ENCODE measurements around the gene CAMK2B. TPM values are rescaled to one million over a fixed set of nuclear protein-coding genes. Genes with fewer than 3 reads are reported as not detected.

The CAMK2B gene
- total RNA-seq, 1 donor from 2014 or later, result 0.58 TPM

GRCh38 chr7:44315301-44315903, 10.0 kb downstream of the CAMK2B start:
- Mint-ChIP-seq H3K36me3 (ENCODE audit: low read depth) (no peaks in the 10 kb centered on the region), H3K4me1 (no peaks in the 10 kb centered on the region), H3K4me3 (no peak overlapping the region), H3K27ac (no peak overlapping the region), H3K27me3 (peaks cover 5% of the 10 kb centered on the region), H3K9me3 (peaks cover 3% of the 10 kb centered on the region)
- ChIA-PET POLR2A (no interaction called here), CTCF (no interaction called here)
- no peak for ATAC-seq (ENCODE audit: low read depth)
- DNase-seq, result no peak
- no peak for TF ChIP-seq CTCF (IDR thresholded peaks at IDR 0.05)
- intact Hi-C loops (cut with micrococcal nuclease), result no loop called here

- CTCF ChIA-PET, result no interaction called here
- DNase-seq (no peak), ATAC-seq (ENCODE audit: low read depth) (no peak)
- H3K27ac Mint-ChIP-seq, result no peak overlapping the region
- peaks cover 9% of the 10 kb centered on the region for H3K27me3 Mint-ChIP-seq
- no peak overlapping the region for H3K4me3 Mint-ChIP-seq
- no peak for TF ChIP-seq CTCF (IDR thresholded peaks at IDR 0.05)
- intact Hi-C loops (cut with micrococcal nuclease), result no loop called here
- POLR2A ChIA-PET, result no interaction called here
- peaks cover 3% of the 10 kb centered on the region for H3K9me3 Mint-ChIP-seq
- peaks cover 5% of the 10 kb centered on the region for H3K4me1 Mint-ChIP-seq
- no peaks in the 10 kb centered on the region for H3K36me3 Mint-ChIP-seq (ENCODE audit: low read depth)
Measured at GRCh38 chr7:44313621-44314031, 11.8 kb downstream of the CAMK2B start.

GRCh38 chr7:44313016-44313415, 12.4 kb downstream of the CAMK2B start:
- Mint-ChIP-seq H3K4me3 (no peak overlapping the region), H3K27me3 (peaks cover 13% of the 10 kb centered on the region), H3K36me3 (ENCODE audit: low read depth) (no peaks in the 10 kb centered on the region), H3K9me3 (peaks cover 3% of the 10 kb centered on the region), H3K4me1 (peaks cover 5% of the 10 kb centered on the region), H3K27ac (no peak overlapping the region)
- no peak for TF ChIP-seq CTCF (IDR thresholded peaks at IDR 0.05)
- ATAC-seq (ENCODE audit: low read depth), result no peak
- intact Hi-C loops (cut with micrococcal nuclease), result no loop called here
- ChIA-PET POLR2A (no interaction called here), CTCF (no interaction called here)
- DNase-seq, result no peak

- no peak for DNase-seq
- Mint-ChIP-seq H3K9me3 (peaks cover 3% of the 10 kb centered on the region), H3K27me3 (peaks cover 13% of the 10 kb centered on the region), H3K4me3 (no peak overlapping the region), H3K36me3 (ENCODE audit: low read depth) (no peaks in the 10 kb centered on the region), H3K4me1 (peaks cover 5% of the 10 kb centered on the region), H3K27ac (no peak overlapping the region)
- ChIA-PET CTCF (no interaction called here), POLR2A (no interaction called here)
- intact Hi-C loops (cut with micrococcal nuclease), result no loop called here
- TF ChIP-seq CTCF (IDR thresholded peaks at IDR 0.05), result no peak
- ATAC-seq (ENCODE audit: low read depth), result no peak
Measured at GRCh38 chr7:44311561-44312495, 13.6 kb downstream of the CAMK2B start.

- Mint-ChIP-seq H3K4me3 (peak overlapping the region; percentile 68), H3K36me3 (ENCODE audit: low read depth) (no peaks in the 10 kb centered on the region), H3K27ac (no peak overlapping the region), H3K27me3 (peaks cover 13% of the 10 kb centered on the region), H3K9me3 (peaks cover 2% of the 10 kb centered on the region), H3K4me1 (peaks cover 14% of the 10 kb centered on the region)
- POLR2A ChIA-PET, result no interaction called here
- intact Hi-C loops (cut with micrococcal nuclease), result no loop called here
- DNase-seq (no peak), ATAC-seq (ENCODE audit: low read depth) (no peak)
- CTCF ChIA-PET, result no interaction called here
- no peak for TF ChIP-seq CTCF (IDR thresholded peaks at IDR 0.05)
Measured at GRCh38 chr7:44310221-44310848, 15.1 kb downstream of the CAMK2B start.

Data from activated B cell treated with CpG ODN at 0.5 μM for 24 hours (primary cell).